Retinal pigment epithelial cell (primary cell): ENCODE results near the gene THNSL1.
"Not testable (repeated sequence)": the region's sequence is repeated elsewhere in the genome, so short reads cannot be mapped to it uniquely, and the experiment has no call there.

Experiments used
- DNase-seq: peaks from one replicate; pipeline ENCODE4 v3.0.0-alpha.2; 2010; ENCODE audit warnings: low read depth
- H3K4me3 ChIP-seq: 2 replicates; pipeline ENCODE4 v1.5.1; 2011; ENCODE audit warnings: mild to moderate bottlenecking, low read length, control low read depth, moderate library complexity
- CTCF ChIP-seq: conservative IDR thresholded peaks from 2 replicates; pipeline ENCODE4 v1.5.1; 2011; ENCODE audit warnings: low read depth, low read length, control low read depth, inconsistent platforms

THNSL1 gene

GRCh38 chr10:24998044-24998443 lies 18.4 kb upstream of the THNSL1 start:
- no peak overlapping the region for H3K4me3 ChIP-seq
- TF ChIP-seq CTCF: no peak
- no peak for DNase-seq

- H3K4me3 ChIP-seq, DNase-seq: not testable (repeated sequence)
Observed at GRCh38 chr10:25011591-25011990, 4.8 kb upstream of the THNSL1 start.

- DNase-seq: no peak
- no peak overlapping the region for H3K4me3 ChIP-seq
- TF ChIP-seq CTCF: no peak
Observed at GRCh38 chr10:25014579-25014978, 1.8 kb upstream of the THNSL1 start.

- TF ChIP-seq CTCF: no peak
- H3K4me3 ChIP-seq: peak within 1 kb of the TSS; percentile 66
- peak; percentile 73 for DNase-seq
Observed at GRCh38 chr10:25015828-25016375, 510 bp upstream of the THNSL1 start, which contains the start of gene ENKUR. Gene ENKUR (minus strand): TSS chr10:25016158. CDS start chr10:25015936, 222 bp downstream.

GRCh38 chr10:25017154-25017590 lies 760 bp downstream of the THNSL1 start:
- no peak for TF ChIP-seq CTCF
- DNase-seq: no peak
- peak overlapping the region; percentile 66 for H3K4me3 ChIP-seq

GRCh38 chr10:25017661-25018060 lies 1.2 kb downstream of the THNSL1 start:
- peak overlapping the region; percentile 66 for H3K4me3 ChIP-seq
- TF ChIP-seq CTCF: no peak
- DNase-seq: no peak

GRCh38 chr10:25018703-25019102 lies 2.3 kb downstream of the THNSL1 start:
- DNase-seq: no peak
- no peak overlapping the region for H3K4me3 ChIP-seq
- no peak for TF ChIP-seq CTCF

- no peak overlapping the region for H3K4me3 ChIP-seq
- TF ChIP-seq CTCF: no peak
- no peak for DNase-seq
Observed at GRCh38 chr10:25023278-25023677, 6.9 kb downstream of the THNSL1 start.
